ENCODE data around the gene ZNF705A. TPM values are rescaled to one million over a fixed set of nuclear protein-coding genes. Genes with fewer than 3 reads are reported as not detected.
"Not testable (repeated sequence)": the region's sequence is repeated elsewhere in the genome, so short reads cannot be mapped to it uniquely, and the experiment has no call there.

The ZNF705A gene
- total RNA-seq, 6 experiments from 2014 or later = not detected

GRCh38 chr12:8222303-8222702, 65.5 kb downstream of the ZNF705A start:
- ATAC-seq; H3K4me3 ChIP-seq; H3K27ac ChIP-seq; H3K27me3 ChIP-seq; intact Hi-C loops (cut with DNase I); H3K9me3 ChIP-seq; DNase-seq; H3K4me1 ChIP-seq; H3K36me3 ChIP-seq: not testable (repeated sequence)
- WGBS (ENCODE audit: insufficient coverage, low coverage, low lambda C conversion rate, missing lambda C conversion rate) = no CpG with 5 or more reads among the region's 16 CpGs

- H3K4me1 ChIP-seq; intact Hi-C loops (cut with DNase I); H3K4me3 ChIP-seq; ATAC-seq; H3K27ac ChIP-seq; H3K9me3 ChIP-seq; H3K36me3 ChIP-seq; H3K27me3 ChIP-seq; DNase-seq: not testable (repeated sequence)
- 70% methylated on average over 10 of the region's 13 CpGs for WGBS (ENCODE audit: insufficient coverage, low coverage, low lambda C conversion rate, missing lambda C conversion rate)
These were observed 66.8 kb downstream of the ZNF705A start for GRCh38 chr12:8223646-8224045.

- intact Hi-C loops (cut with DNase I); H3K4me3 ChIP-seq; H3K36me3 ChIP-seq; DNase-seq; H3K4me1 ChIP-seq; H3K27ac ChIP-seq; H3K27me3 ChIP-seq; H3K9me3 ChIP-seq; ATAC-seq: not testable (repeated sequence)
- 76% methylated on average over 8 of the region's 11 CpGs for WGBS (ENCODE audit: insufficient coverage, low coverage, low lambda C conversion rate, missing lambda C conversion rate)
These were observed 68.0 kb downstream of the ZNF705A start for GRCh38 chr12:8224782-8225181.

GRCh38 chr12:8226355-8226754, 69.5 kb downstream of the ZNF705A start:
- no peak overlapping the region for H3K4me3 ChIP-seq
- H3K27me3 ChIP-seq = no peaks in the 10 kb centered on the region
- H3K36me3 ChIP-seq = no peaks in the 10 kb centered on the region
- intact Hi-C loops (cut with DNase I) = no loop called here
- WGBS (ENCODE audit: insufficient coverage, low coverage, low lambda C conversion rate, missing lambda C conversion rate) = 94% methylated on average over 6 of the region's 8 CpGs
- TF ChIP-seq CTCF (IDR thresholded peaks at IDR 0.05) (no peak), POLR2A (IDR thresholded peaks at IDR 0.05) (no peak)
- DNase-seq (no peak), ATAC-seq (no peak)
- no peak overlapping the region for H3K27ac ChIP-seq
- no peaks in the 10 kb centered on the region for H3K9me3 ChIP-seq
- no peaks in the 10 kb centered on the region for H3K4me1 ChIP-seq

GRCh38 chr12:8226992-8227731, 70.3 kb downstream of the ZNF705A start, which contains the start of gene FAM90A1:
TSS of gene FAM90A1 (minus strand) at chr12:8227618. CDS start at chr12:8224832, 2,786 bp downstream.
- H3K27me3 ChIP-seq; H3K4me1 ChIP-seq; H3K36me3 ChIP-seq; intact Hi-C loops (cut with DNase I); H3K27ac ChIP-seq; ATAC-seq; H3K9me3 ChIP-seq; DNase-seq: not testable (repeated sequence)
- 38% methylated on average over 14 of the region's 22 CpGs for WGBS (ENCODE audit: insufficient coverage, low coverage, low lambda C conversion rate, missing lambda C conversion rate)
- H3K4me3 ChIP-seq = peak within 1 kb of the TSS in 2 of 3 donors; percentile 12 to 16

GRCh38 chr12:8227732-8228077, 70.9 kb downstream of the ZNF705A start:
- DNase-seq = not testable (repeated sequence)

GRCh38 chr12:8228607-8229006, 71.8 kb downstream of the ZNF705A start:
- H3K4me3 ChIP-seq; H3K4me1 ChIP-seq; DNase-seq; H3K36me3 ChIP-seq; intact Hi-C loops (cut with DNase I); H3K9me3 ChIP-seq; H3K27ac ChIP-seq; H3K27me3 ChIP-seq; ATAC-seq: not testable (repeated sequence)
- 85% methylated on average over 10 of the region's 11 CpGs for whole genome bisulfite sequencing (ENCODE audit: insufficient coverage, low coverage, low lambda C conversion rate, missing lambda C conversion rate)

More at GRCh38 chr12:8227732-8228077, 70.9 kb downstream of the ZNF705A start:
- ATAC-seq; H3K9me3 ChIP-seq; H3K36me3 ChIP-seq; H3K27ac ChIP-seq; intact Hi-C loops (cut with DNase I); H3K4me1 ChIP-seq; H3K27me3 ChIP-seq: not testable (repeated sequence)
- 70% methylated on average over 4 of the region's 7 CpGs for WGBS (ENCODE audit: insufficient coverage, low coverage, low lambda C conversion rate, missing lambda C conversion rate)
- H3K4me3 ChIP-seq = peak overlapping the region in 2 of 3 donors; percentile 12 to 16

GRCh38 chr12:8229486-8229885, 72.7 kb downstream of the ZNF705A start:
- H3K9me3 ChIP-seq; ATAC-seq; H3K36me3 ChIP-seq; H3K27me3 ChIP-seq; H3K4me3 ChIP-seq; DNase-seq; H3K4me1 ChIP-seq; H3K27ac ChIP-seq; intact Hi-C loops (cut with DNase I): not testable (repeated sequence)
- WGBS (ENCODE audit: insufficient coverage, low coverage, low lambda C conversion rate, missing lambda C conversion rate) = 56% methylated on average over 5 of the region's 7 CpGs

Other genes with a start within 250 kb of the ZNF705A start
- 10 to 100 TPM in 2 of 6 experiments, 1 to 10 TPM in 4; 6.6 to 53.5 (median 8.4) TPM for gene SLC2A3, start 220.8 kb upstream of the ZNF705A start, total RNA-seq
- gene FOXJ2, start 124.3 kb upstream of the ZNF705A start, total RNA-seq = 1 to 10 TPM; 4.4 to 5.7 (median 4.8) TPM
- 10 to 100 TPM in 1 of 6 experiments, 1 to 10 TPM in 5; 2.0 to 11.9 (median 3.8) TPM for gene C3AR1, start 90.7 kb upstream of the ZNF705A start, total RNA-seq
- 10 to 100 TPM; 12.9 to 32.1 (median 17.1) TPM for gene NECAP1, start 74.7 kb upstream of the ZNF705A start, total RNA-seq
- 1 to 10 TPM in 1 of 6 experiments, under 1 TPM in 4, not detected in 1; 0.25 to 1.3 (median 0.63) TPM for gene CLEC4A, start 33.4 kb upstream of the ZNF705A start, total RNA-seq
- under 1 TPM in 1 of 6 experiments, not detected in 5; 0.07 TPM for gene FAM90A1, start 70.6 kb downstream of the ZNF705A start, total RNA-seq

Data from right lobe of liver (tissue), 6 donors.